ENCODE data around the gene WFDC13.

- TF ChIP-seq EZH2 (IDR thresholded peaks at IDR 0.05; ENCODE audit: borderline replicate concordance, low read depth, low read length, severe bottlenecking) (no peak), CTCF (IDR thresholded peaks at IDR 0.05; ENCODE audit: borderline replicate concordance, extremely low read depth, low read length, poor library complexity, severe bottlenecking) (no peak)
Measured at GRCh38 chr20:45679650-45680049, 22.2 kb upstream of the WFDC13 start.

All from DND-41 (cell line).